Fibroblast of skin of back (primary cell): ENCODE data around the gene WNK1. TPM values are rescaled to one million over a fixed set of nuclear protein-coding genes. Genes with fewer than 3 reads are reported as not detected.
"Not testable (repeated sequence)": the region's sequence is repeated elsewhere in the genome, so short reads cannot be mapped to it uniquely, and the experiment has no call there.

Experiments used
- DNase-seq: peaks from one replicate; pipeline ENCODE4 v3.0.0-alpha.2; 2013
- polyA plus RNA-seq, 2 experiments: library from polyadenylated mRNA; unstranded; fragments of 120-200 nt; gene quantifications; one replicate each; pipeline ENCODE4 v1.2.1, GENCODE V29; 2013; ENCODE audit not compliant: insufficient read length in 2 of 2

The WNK1 gene
- 52.7 TPM for polyA plus RNA-seq (2013, experiment 1 of 2; ENCODE audit: insufficient read length)
- polyA plus RNA-seq (2013, experiment 2 of 2; ENCODE audit: insufficient read length): 46.2 TPM

- DNase-seq: peak; percentile 99
These were observed at the start of gene WNK1 for GRCh38 chr12:751999-752694. Gene WNK1, plus strand, starts transcription at chr12:752579. Its CDS starts 987 bp downstream, at chr12:753566.

GRCh38 chr12:704516-705242 lies 47.7 kb upstream of the WNK1 start:
- DNase-seq: no peak

- DNase-seq: not testable (repeated sequence)
These were observed 44.3 kb upstream of the WNK1 start for GRCh38 chr12:708084-708483.

- no peak for DNase-seq
These were observed 42.8 kb upstream of the WNK1 start for GRCh38 chr12:709455-710020.

- peak; percentile 32 for DNase-seq
These were observed 40.1 kb upstream of the WNK1 start for GRCh38 chr12:712172-712863.

- no peak for DNase-seq
These were observed 39.0 kb upstream of the WNK1 start for GRCh38 chr12:713281-713875.

GRCh38 chr12:716506-716905 lies 35.9 kb upstream of the WNK1 start:
- DNase-seq: no peak

- DNase-seq: no peak
These were observed 33.6 kb upstream of the WNK1 start for GRCh38 chr12:718756-719102.

GRCh38 chr12:720231-720941 lies 32.0 kb upstream of the WNK1 start:
- no peak for DNase-seq

- peak; percentile 11 for DNase-seq
These were observed 28.1 kb upstream of the WNK1 start for GRCh38 chr12:724194-724855.

- no peak for DNase-seq
These were observed 27.3 kb upstream of the WNK1 start for GRCh38 chr12:725076-725475.

GRCh38 chr12:726281-727140 lies 25.9 kb upstream of the WNK1 start:
- DNase-seq: peak; percentile 17

GRCh38 chr12:727321-727720 lies 25.1 kb upstream of the WNK1 start:
- peak; percentile 20 for DNase-seq

- DNase-seq: no peak
These were observed 23.6 kb upstream of the WNK1 start for GRCh38 chr12:728781-729180.

- no peak for DNase-seq
These were observed 23.2 kb upstream of the WNK1 start for GRCh38 chr12:729221-729620.

GRCh38 chr12:730550-730949 lies 21.8 kb upstream of the WNK1 start:
- DNase-seq: no peak

- DNase-seq: no peak
These were observed 15.1 kb upstream of the WNK1 start for GRCh38 chr12:737122-737739.

- no peak for DNase-seq
These were observed 13.7 kb upstream of the WNK1 start for GRCh38 chr12:738712-739111.

- no peak for DNase-seq
These were observed 13.0 kb upstream of the WNK1 start for GRCh38 chr12:739349-739748.

GRCh38 chr12:740921-741320 lies 11.5 kb upstream of the WNK1 start:
- DNase-seq: no peak
